ENCODE data around the gene ALG9.

DNA sequence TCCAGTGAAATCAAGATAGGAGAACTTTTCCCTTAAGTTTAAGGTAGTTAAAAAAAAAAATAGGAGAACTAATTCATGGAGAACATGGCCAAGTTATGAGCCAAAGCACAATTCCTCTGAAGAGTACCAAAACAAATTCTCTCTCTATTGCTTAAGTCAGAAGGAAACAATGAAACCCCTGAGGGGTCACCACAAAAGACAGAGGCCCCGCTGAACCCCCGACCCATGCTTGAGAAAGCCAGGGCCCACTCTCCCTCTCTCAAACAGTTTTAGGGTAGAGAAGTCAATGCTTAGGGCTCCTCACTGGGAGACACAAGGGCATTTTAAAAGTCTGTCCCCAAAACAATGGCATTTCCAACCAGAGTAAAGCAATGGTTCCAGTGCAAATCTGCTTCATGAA, 132.1 kb downstream of the ALG9 start:
- no peak for TF ChIP-seq CHD2 (IDR thresholded peaks at IDR 0.05; ENCODE audit: low read length, partially characterized antibody)
- TF ChIP-seq BHLHE40 (IDR thresholded peaks at IDR 0.05; ENCODE audit: low read depth, low read length), result no peak
- no peak for TF ChIP-seq POLR2A (IDR thresholded peaks at IDR 0.05; ENCODE audit: low read length)
- TF ChIP-seq, protein P1, sequence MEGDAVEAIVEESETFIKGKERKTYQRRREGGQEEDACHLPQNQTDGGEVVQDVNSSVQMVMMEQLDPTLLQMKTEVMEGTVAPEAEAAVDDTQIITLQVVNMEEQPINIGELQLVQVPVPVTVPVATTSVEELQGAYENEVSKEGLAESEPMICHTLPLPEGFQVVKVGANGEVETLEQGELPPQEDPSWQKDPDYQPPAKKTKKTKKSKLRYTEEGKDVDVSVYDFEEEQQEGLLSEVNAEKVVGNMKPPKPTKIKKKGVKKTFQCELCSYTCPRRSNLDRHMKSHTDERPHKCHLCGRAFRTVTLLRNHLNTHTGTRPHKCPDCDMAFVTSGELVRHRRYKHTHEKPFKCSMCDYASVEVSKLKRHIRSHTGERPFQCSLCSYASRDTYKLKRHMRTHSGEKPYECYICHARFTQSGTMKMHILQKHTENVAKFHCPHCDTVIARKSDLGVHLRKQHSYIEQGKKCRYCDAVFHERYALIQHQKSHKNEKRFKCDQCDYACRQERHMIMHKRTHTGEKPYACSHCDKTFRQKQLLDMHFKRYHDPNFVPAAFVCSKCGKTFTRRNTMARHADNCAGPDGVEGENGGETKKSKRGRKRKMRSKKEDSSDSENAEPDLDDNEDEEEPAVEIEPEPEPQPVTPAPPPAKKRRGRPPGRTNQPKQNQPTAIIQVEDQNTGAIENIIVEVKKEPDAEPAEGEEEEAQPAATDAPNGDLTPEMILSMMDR (IDR thresholded peaks at IDR 0.05), result no peak
- TF ChIP-seq NPAS2 (CRISPR knock-in tag; IDR thresholded peaks at IDR 0.05; ENCODE audit: borderline replicate concordance), result no peak
- no peak for TF ChIP-seq RFX5 (IDR thresholded peaks at IDR 0.05)
- TF ChIP-seq, protein P2, sequence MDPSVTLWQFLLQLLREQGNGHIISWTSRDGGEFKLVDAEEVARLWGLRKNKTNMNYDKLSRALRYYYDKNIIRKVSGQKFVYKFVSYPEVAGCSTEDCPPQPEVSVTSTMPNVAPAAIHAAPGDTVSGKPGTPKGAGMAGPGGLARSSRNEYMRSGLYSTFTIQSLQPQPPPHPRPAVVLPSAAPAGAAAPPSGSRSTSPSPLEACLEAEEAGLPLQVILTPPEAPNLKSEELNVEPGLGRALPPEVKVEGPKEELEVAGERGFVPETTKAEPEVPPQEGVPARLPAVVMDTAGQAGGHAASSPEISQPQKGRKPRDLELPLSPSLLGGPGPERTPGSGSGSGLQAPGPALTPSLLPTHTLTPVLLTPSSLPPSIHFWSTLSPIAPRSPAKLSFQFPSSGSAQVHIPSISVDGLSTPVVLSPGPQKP (IDR thresholded peaks at IDR 0.05; ENCODE audit: low read depth, low read length), result no peak
- TF ChIP-seq JUNB (IDR thresholded peaks at IDR 0.05), result no peak
- TF ChIP-seq GATA3 (IDR thresholded peaks at IDR 0.05; ENCODE audit: borderline replicate concordance), result no peak
- no peak for TF ChIP-seq EP300 (IDR thresholded peaks at IDR 0.05)
